Left renal cortex interstitium (tissue), 4 donors: ENCODE results near the gene SAMD3. TPM values are rescaled to one million over a fixed set of nuclear protein-coding genes. Genes with fewer than 3 reads are reported as not detected.

ENCODE experiments used
- polyA plus RNA-seq, 4 donors: library from polyadenylated mRNA; unstranded; fragments of 120-200 nt; gene quantifications; one replicate each; pipeline ENCODE4 v1.2.1, GENCODE V29; 2013; ENCODE audit not compliant: insufficient read length in 4 of 4

Gene SAMD3
- polyA plus RNA-seq, 4 donors = 0.88 to 1.8 (median 1.2) TPM

Other genes with a start within 250 kb of the SAMD3 start
- gene L3MBTL3, start 204.4 kb downstream of the SAMD3 start, polyA plus RNA-seq = 10 to 100 TPM; 14.8 to 28.8 (median 20.7) TPM
- 10 to 100 TPM; 20.7 to 28.7 (median 25.0) TPM for gene TMEM200A, start 143.1 kb upstream of the SAMD3 start, polyA plus RNA-seq